Progenitor cell of endocrine pancreas (in vitro differentiated cells): Measurements from ENCODE around the gene FAM222B. TPM values are rescaled to one million over a fixed set of nuclear protein-coding genes. Genes with fewer than 3 reads are reported as not detected.

ENCODE experiments used
- DNase-seq: peaks from one replicate; pipeline ENCODE4 v3.0.0; 2021; ENCODE audit warnings: low spot score; ENCODE audit not compliant: unreplicated experiment
- H3K27ac Mint-ChIP-seq: 2 replicates; pipeline ENCODE4 v1.8.0; 2021; ENCODE audit warnings: mild to moderate bottlenecking, moderate library complexity, mixed read lengths
- H3K27me3 Mint-ChIP-seq: 2 replicates; pipeline ENCODE4 v1.8.0; 2021; ENCODE audit warnings: mixed read lengths
- H3K36me3 Mint-ChIP-seq: 2 replicates; pipeline ENCODE4 v1.8.0; 2022; ENCODE audit warnings: mixed read lengths; ENCODE audit not compliant: insufficient read depth
- H3K4me1 Mint-ChIP-seq: 2 replicates; pipeline ENCODE4 v1.8.0; 2021; ENCODE audit warnings: low read depth, mixed read lengths
- H3K4me3 Mint-ChIP-seq: 2 replicates; pipeline ENCODE4 v1.8.0; 2021; ENCODE audit warnings: low read depth, mild to moderate bottlenecking, moderate library complexity, mixed read lengths
- H3K9me3 Mint-ChIP-seq: 2 replicates; pipeline ENCODE4 v1.8.0; 2021; ENCODE audit warnings: low read depth, mixed read lengths
- CTCF ChIP-seq: fragments of 200-600 bp; sonication (generic); IDR thresholded peaks from one replicate; pipeline ENCODE4 v1.5.0; 2021; ENCODE audit warnings: antibody characterized with exemption, mild to moderate bottlenecking; ENCODE audit not compliant: unreplicated experiment
- total RNA-seq: library from RNA; stranded (reverse); gene quantifications from 2 replicates; pipeline ENCODE4 v1.2.1, GENCODE V29; 2021

The FAM222B gene
- total RNA-seq, 1 donor from 2014 or later: 58.7 TPM

DNA sequence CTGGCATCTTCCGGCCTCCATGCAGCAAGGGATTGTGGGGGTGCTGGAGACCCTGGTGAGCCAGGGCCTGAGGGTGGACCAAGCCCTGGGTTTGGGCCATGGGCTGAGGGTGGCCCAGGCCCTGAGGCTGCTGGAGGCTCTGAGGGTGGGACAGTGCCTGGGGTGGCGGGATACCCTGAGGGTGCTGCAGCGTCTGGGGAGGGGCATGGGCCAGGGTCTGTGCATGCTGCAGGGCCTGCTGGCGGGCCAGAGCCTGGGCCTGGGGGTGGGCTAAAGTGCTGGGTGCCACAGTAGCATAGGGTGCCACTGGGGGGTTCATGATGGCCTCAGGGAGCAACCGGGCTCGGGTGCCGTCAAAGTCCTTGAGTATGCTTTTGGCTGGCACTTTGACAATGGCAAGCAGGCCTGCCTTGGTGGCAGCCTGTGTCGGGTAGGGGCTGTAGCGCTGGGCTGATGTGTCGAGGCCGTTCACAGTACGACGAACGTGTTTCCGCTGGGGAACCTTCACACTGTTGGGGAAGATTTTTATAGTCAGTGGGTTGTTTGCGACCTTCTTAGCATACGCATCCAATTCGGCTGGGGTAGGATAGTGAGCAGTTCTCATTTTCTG is 83.2 kb downstream of the FAM222B start:
- Mint-ChIP-seq H3K36me3 (peaks cover 14% of the 10 kb centered on the region), H3K9me3 (no peaks in the 10 kb centered on the region), H3K27me3 (no peaks in the 10 kb centered on the region), H3K27ac (no peak overlapping the region), H3K4me1 (no peaks in the 10 kb centered on the region), H3K4me3 (no peak overlapping the region)
- no peak for DNase-seq
- no peak for TF ChIP-seq CTCF

GRCh38 chr17:28758411-28759121 is 84.0 kb downstream of the FAM222B start:
- TF ChIP-seq CTCF: no peak
- H3K27ac Mint-ChIP-seq: peak overlapping the region; percentile 62
- H3K9me3 Mint-ChIP-seq: no peaks in the 10 kb centered on the region
- no peaks in the 10 kb centered on the region for H3K27me3 Mint-ChIP-seq
- H3K36me3 Mint-ChIP-seq: peaks cover 12% of the 10 kb centered on the region
- DNase-seq: no peak
- no peak overlapping the region for H3K4me3 Mint-ChIP-seq
- H3K4me1 Mint-ChIP-seq: no peaks in the 10 kb centered on the region

DNA sequence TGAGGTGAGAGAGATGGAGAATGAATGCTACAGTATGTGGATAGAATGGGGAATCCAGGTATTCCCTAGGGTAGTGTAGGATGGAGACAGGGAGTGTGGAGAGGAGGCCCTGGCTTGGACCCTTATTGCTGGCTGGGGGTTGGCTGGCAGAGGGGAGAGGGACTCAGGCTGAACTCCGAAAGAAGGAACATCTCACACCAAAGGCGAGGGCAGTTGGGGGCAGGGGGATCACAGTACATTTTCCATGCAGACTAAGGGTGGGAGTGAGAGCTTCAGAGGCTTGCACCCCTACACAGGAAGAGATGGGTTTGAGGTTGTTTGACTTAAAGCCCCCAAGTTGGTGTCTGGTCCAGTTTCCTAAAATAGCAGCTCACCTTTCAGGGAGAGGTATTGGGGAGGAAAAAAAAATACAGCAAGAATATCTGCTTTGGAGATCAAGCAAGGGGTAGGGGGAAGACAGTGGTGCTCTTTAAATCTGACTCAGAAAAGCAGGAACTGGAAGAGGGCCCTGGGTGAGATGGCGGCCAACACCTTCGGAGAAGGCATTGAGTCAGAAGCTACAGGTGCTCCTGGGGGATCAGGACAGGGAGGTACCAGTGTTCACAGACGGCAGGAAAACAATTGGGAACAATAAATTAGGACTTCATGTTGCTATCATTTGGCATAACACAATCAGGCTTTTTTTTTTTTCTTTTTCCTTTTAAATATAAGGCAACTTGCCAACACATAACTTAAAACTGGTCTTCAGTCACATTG is 86.4 kb downstream of the FAM222B start:
- H3K4me1 Mint-ChIP-seq: no peaks in the 10 kb centered on the region
- DNase-seq: no peak
- TF ChIP-seq CTCF: no peak
- no peaks in the 10 kb centered on the region for H3K27me3 Mint-ChIP-seq
- H3K36me3 Mint-ChIP-seq: peaks cover 14% of the 10 kb centered on the region
- H3K9me3 Mint-ChIP-seq: no peaks in the 10 kb centered on the region
- no peak overlapping the region for H3K27ac Mint-ChIP-seq
- no peak overlapping the region for H3K4me3 Mint-ChIP-seq

DNA sequence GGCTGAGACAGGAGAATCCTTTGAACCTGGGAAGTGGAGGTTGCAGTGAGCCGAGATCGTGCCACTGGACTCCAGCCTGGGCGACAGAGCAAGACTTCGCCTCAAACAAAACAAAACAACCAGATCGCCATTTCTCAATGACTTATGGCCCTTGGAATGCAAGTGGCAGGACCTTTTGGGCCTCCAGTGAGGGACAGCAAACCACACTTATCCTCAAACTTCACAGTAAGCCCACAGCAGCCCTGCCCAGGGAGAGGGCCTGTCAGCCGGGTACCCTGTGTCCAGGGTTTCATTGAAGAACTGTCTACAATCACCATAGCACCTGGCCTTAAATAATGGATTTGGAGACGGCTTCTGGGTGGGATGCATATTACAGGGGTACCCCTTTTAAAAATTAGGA is 87.1 kb downstream of the FAM222B start:
- no peaks in the 10 kb centered on the region for H3K27me3 Mint-ChIP-seq
- H3K9me3 Mint-ChIP-seq: no peaks in the 10 kb centered on the region
- no peak overlapping the region for H3K4me3 Mint-ChIP-seq

More for the DNA sequence above, 87.1 kb downstream of the FAM222B start:
- peaks cover 12% of the 10 kb centered on the region for H3K36me3 Mint-ChIP-seq
- DNase-seq: no peak
- H3K4me1 Mint-ChIP-seq: no peaks in the 10 kb centered on the region
- no peak overlapping the region for H3K27ac Mint-ChIP-seq
- TF ChIP-seq CTCF: no peak
